Measurements from ENCODE around the gene CNTN2. TPM values are rescaled to one million over a fixed set of nuclear protein-coding genes. Genes with fewer than 3 reads are reported as not detected.

CNTN2 gene
- total and polyA plus RNA-seq, 2 of the 8 experiments (the other 6 are each of a cell fraction or from before 2014, with no cell fraction given) = 1.2 to 3.9 TPM

- Histone ChIP-seq H3K27me3 (replicated peaks in 1 of 4; ENCODE audit: control insufficient read depth in 3 of 4, extremely low read depth in 1 of 4, insufficient read depth in 3 of 4, low read length in 3 of 4) (no peaks in the 10 kb centered on the region), H4K5ac (ENCODE audit: insufficient read length, low read depth, low read length) (no peak overlapping the region), H3K9ac (replicated peaks in 1 of 4; ENCODE audit: extremely low read depth in 1 of 4, low read depth in 3 of 4, low read length in 3 of 4) (no peak overlapping the region), H2BK15ac (ENCODE audit: low read length) (0 out of 2 replicates have a peak overlapping the region, but pooled peaks have one; percentile 61), H3K36me3 (ENCODE audit: control insufficient read depth in 2 of 4, insufficient read depth in 4 of 4, low read length in 3 of 4) (no peaks in the 10 kb centered on the region), H3K4me1 (replicated peaks in 1 of 4; ENCODE audit: control insufficient read depth in 3 of 4, insufficient read depth in 4 of 4, low read length in 3 of 4) (peaks cover 0 to 11% (median 7%) of the 10 kb centered on the region in 4 experiments; a peak in 6 of 7 replicates), H4K8ac (ENCODE audit: extremely low read depth, insufficient read depth, low read length) (no peak overlapping the region), H2AK5ac (ENCODE audit: low read depth, low read length) (no peak overlapping the region), H4K20me1 (replicated peaks in 1 of 2; ENCODE audit: control insufficient read depth in 1 of 2, insufficient read depth in 2 of 2, low read length in 2 of 2) (no peaks in the 10 kb centered on the region), H3K4ac (replicated peaks; ENCODE audit: insufficient read length, low read depth, low read length) (no peak overlapping the region), H3K23me2 (ENCODE audit: low read depth, low read length) (peaks cover 1% of the 10 kb centered on the region; the same call in 1 of the 2 replicates), H3K79me2 (ENCODE audit: control insufficient read depth in 1 of 2, insufficient read depth in 2 of 2, low read length in 2 of 2) (no peaks in the 10 kb centered on the region), H3K23ac (ENCODE audit: insufficient read length) (no peak overlapping the region), H3K9me3 (ENCODE audit: insufficient read depth in 2 of 2, low read depth in 1 of 2, low read length in 1 of 2) (no peaks in the 10 kb centered on the region), H2AFZ (ENCODE audit: low read length) (no peak overlapping the region), H3K79me1 (ENCODE audit: low read depth, low read length) (no peaks in the 10 kb centered on the region), H3K4me2 (ENCODE audit: insufficient read depth in 1 of 2, low read depth in 2 of 2, low read length in 2 of 2) (no peak overlapping the region), H4K91ac (replicated peaks; ENCODE audit: insufficient read length, low read length) (no peak overlapping the region), H2BK20ac (ENCODE audit: low read length) (no peak overlapping the region), H2BK5ac (ENCODE audit: low read depth, low read length) (no peak overlapping the region), H3K27ac (ENCODE audit: low read depth, low read length) (no peak overlapping the region), H3K18ac (ENCODE audit: extremely low read depth, low read length) (no peak overlapping the region), H2BK120ac (replicated peaks; ENCODE audit: low read depth, low read length) (no peak overlapping the region), H2BK12ac (ENCODE audit: low read depth, low read length) (no peak overlapping the region), H3K14ac (ENCODE audit: insufficient read length) (no peak overlapping the region), H3K4me3 (ENCODE audit: extremely low read depth in 1 of 4, insufficient read depth in 2 of 4, low read depth in 3 of 4, low read length in 4 of 4) (no peak overlapping the region), H3K56ac (replicated peaks; ENCODE audit: insufficient read length, low read depth, low read length) (no peak overlapping the region)
- TF ChIP-seq SAP30 (IDR thresholded peaks at IDR 0.05; ENCODE audit: insufficient read depth, insufficient replicate concordance, low read length) = no peak
- TF ChIP-seq RFX5 (IDR thresholded peaks at IDR 0.05; ENCODE audit: borderline replicate concordance, low read depth, low read length) = no peak
- TF ChIP-seq GABPA (IDR thresholded peaks at IDR 0.05; ENCODE audit: borderline replicate concordance, insufficient read depth, low read length) = no peak
- no peak for TF ChIP-seq SP4 (IDR thresholded peaks at IDR 0.05; ENCODE audit: low read length)
- TF ChIP-seq KDM5A (IDR thresholded peaks at IDR 0.05; ENCODE audit: low read length) = no peak
- TF ChIP-seq CTBP2 (IDR thresholded peaks at IDR 0.05; ENCODE audit: borderline replicate concordance, insufficient read depth, insufficient read length, low read length) = no peak
- TF ChIP-seq PHF8 (conservative IDR thresholded peaks at IDR 0.05; ENCODE audit: low read depth, low read length) = no peak
- TF ChIP-seq NRF1 (IDR thresholded peaks at IDR 0.05; ENCODE audit: low read depth, low read length) = no peak
- TF ChIP-seq CBX8 (IDR thresholded peaks at IDR 0.05; ENCODE audit: borderline replicate concordance, low read depth, low read length) = no peak
- DNase-seq (ENCODE audit: low read depth in 1 of 2, low spot score in 2 of 2) (no peak), FAIRE-seq (no peak)
- POLR2A ChIA-PET (ENCODE audit: partially characterized antibody) = interaction anchor here (2.3 kb wide), 1 partner anchor 54 kb away, joined by 5 read pairs; no protein-coding TSS in a partner anchor
- CTCF ChIA-PET (ENCODE audit: partially characterized antibody) = interaction anchor here (0.7 to 33.2 kb wide), 14 partner anchors 9 to 283 kb away, joined by 3 to 531 read pairs (median 4); partner anchors contain the start of gene CNTN2
- WGBS, 2 experiments (ENCODE audit: extremely low coverage in 1 of 2, insufficient coverage in 1 of 2, insufficient read length in 1 of 2, insufficient replicate concordance in 2 of 2, low coverage in 1 of 2, low lambda C conversion rate in 2 of 2, missing lambda C conversion rate in 1 of 2) = 92% methylated on average over 6 of the region's 6 CpGs; no CpG with 5 or more reads in 1 of the 2 experiments
Observed at GRCh38 chr1:205030241-205030640, 12.8 kb upstream of the CNTN2 start.

All from H1 (cell line).